Endothelial cell of umbilical vein (primary cell): ENCODE measurements around the gene C14orf180. TPM values are rescaled to one million over a fixed set of nuclear protein-coding genes. Genes with fewer than 3 reads are reported as not detected.

Source experiments
- BruUV-seq: library from RNA; stranded (reverse); fragments of 400-500 nt; replicated peaks from 2 replicates; lab custom pipeline; 2021; lab: Mats Ljungman, UMichigan
- CTCF ChIA-PET: fragments of 300-600, 350-600 bp; sonication (Branson Sonifier 250); formaldehyde crosslinking; loops from one replicate; lab custom pipeline; 2021; ENCODE audit warnings: antibody characterized with exemption, inconsistent platforms; lab: Charles Lee
- POLR2A ChIA-PET: fragments of 300-600, 350-600 bp; sonication (Branson Sonifier 250); formaldehyde crosslinking; loops from one replicate; lab custom pipeline; 2021; ENCODE audit warnings: antibody characterized with exemption, inconsistent platforms; lab: Charles Lee
- DNase-seq: peaks from one replicate; pipeline ENCODE4 v3.0.0-alpha.2; 2011; ENCODE audit warnings: low read depth, low spot score
- FAIRE-seq: peaks from 2 replicates; lab custom pipeline; 2011; peaks lifted over from hg19 to GRCh38; lab: Jason Lieb, UNC
- H2AFZ ChIP-seq: 2 replicates; pipeline ENCODE4 v1.6.0; 2012; ENCODE audit warnings: low read depth, low read length, control low read depth, inconsistent platforms
- H3K27ac ChIP-seq: 2 replicates; pipeline ENCODE4 v1.5.1; 2011; ENCODE audit warnings: low read depth, mild to moderate bottlenecking, control low read depth, low read length, moderate library complexity; ENCODE audit not compliant: insufficient read depth
- H3K27me3 ChIP-seq, 2 experiments: 2 replicates each; pipeline versions ENCODE4 v1.6.0 to v1.6.1; 2011; ENCODE audit warnings: low read length in 2 of 2, mixed read lengths in 1 of 2; ENCODE audit not compliant: control insufficient read depth in 2 of 2, insufficient read depth in 2 of 2
- H3K36me3 ChIP-seq, 2 experiments: 2 replicates in 1 of 2; 3 replicates in 1 of 2; pipeline ENCODE4 v1.5.1; 2011; ENCODE audit warnings: low read length in 2 of 2, mild to moderate bottlenecking in 1 of 2, moderate library complexity in 1 of 2; ENCODE audit not compliant: control insufficient read depth in 2 of 2, insufficient read depth in 2 of 2; ENCODE audit errors: extremely low read depth in 1 of 2
- H3K4me1 ChIP-seq: 3 replicates; pipeline ENCODE4 v1.5.1; 2011; ENCODE audit warnings: mild to moderate bottlenecking, low read length; ENCODE audit not compliant: control insufficient read depth, insufficient read depth; ENCODE audit errors: extremely low read depth
- H3K4me2 ChIP-seq: 2 replicates; pipeline ENCODE4 v1.6.1; 2011; ENCODE audit warnings: low read length, control low read depth, mixed read lengths; ENCODE audit not compliant: insufficient read depth
- H3K4me3 ChIP-seq, 3 experiments: fragments of 200-600 bp in 1 of 3; sonication (generic), shearing (Covaris generic) in 1 of 3; replicated peaks in 1 of 3; 2 replicates each; pipeline ENCODE4 v1.5.1; 2011 to 2016; ENCODE audit warnings: control low read depth in 3 of 3, low read length in 3 of 3, mild to moderate bottlenecking in 2 of 3, inconsistent platforms in 1 of 3, low read depth in 1 of 3, moderate library complexity in 1 of 3; ENCODE audit not compliant: insufficient read depth in 1 of 3
- H3K79me2 ChIP-seq: 2 replicates; pipeline ENCODE4 v1.6.0; 2012; ENCODE audit warnings: low read length, inconsistent platforms; ENCODE audit not compliant: control insufficient read depth, insufficient read depth
- H3K9ac ChIP-seq: replicated peaks from 2 replicates; pipeline ENCODE3; 2011; ENCODE audit warnings: low read length, control low read depth; ENCODE audit not compliant: insufficient read depth; ENCODE audit errors: extremely low read depth
- H3K9me1 ChIP-seq: replicated peaks from 3 replicates; pipeline ENCODE4 v1.6.0; 2011; ENCODE audit warnings: mild to moderate bottlenecking, low read length; ENCODE audit not compliant: control insufficient read depth, insufficient read depth; ENCODE audit errors: extremely low read depth
- H3K9me3 ChIP-seq: replicated peaks from 2 replicates; pipeline ENCODE4 v1.5.1; 2012; ENCODE audit warnings: low read length, inconsistent platforms; ENCODE audit not compliant: control insufficient read depth, insufficient read depth
- H4K20me1 ChIP-seq: replicated peaks from 2 replicates; pipeline ENCODE3; 2011; ENCODE audit warnings: mild to moderate bottlenecking, low read length; ENCODE audit not compliant: control insufficient read depth, insufficient read depth; ENCODE audit errors: extremely low read depth
- CTCF ChIP-seq, 2 donors: IDR thresholded peaks; 1 replicate in 1 of 2; 2 replicates in 1 of 2; pipeline ENCODE4 v1.5.1; 2011; ENCODE audit warnings: low read length in 2 of 2, mild to moderate bottlenecking in 2 of 2, moderate library complexity in 2 of 2, control low read depth in 1 of 2, inconsistent platforms in 1 of 2, low read depth in 1 of 2; ENCODE audit not compliant: insufficient read depth in 1 of 2; ENCODE audit errors: extremely low read depth in 1 of 2
- EZH2 ChIP-seq: IDR thresholded peaks from 2 replicates; pipeline ENCODE4 v1.6.1; 2012; ENCODE audit warnings: borderline replicate concordance, low read depth, mild to moderate bottlenecking, moderate library complexity, low read length, inconsistent platforms; ENCODE audit not compliant: severe bottlenecking
- FOS ChIP-seq: IDR thresholded peaks from 2 replicates; pipeline ENCODE4 v1.6.1; 2011; ENCODE audit warnings: mild to moderate bottlenecking, low read length, moderate library complexity, borderline replicate concordance; ENCODE audit not compliant: insufficient read depth
- GATA2 ChIP-seq: IDR thresholded peaks from 2 replicates; pipeline ENCODE4 v1.7.0; 2011; ENCODE audit warnings: low read depth, mild to moderate bottlenecking, moderate library complexity, mixed read lengths, low read length; ENCODE audit not compliant: insufficient read length, insufficient read depth
- JUN ChIP-seq: IDR thresholded peaks from 2 replicates; pipeline ENCODE4 v1.6.1; 2011; ENCODE audit warnings: borderline replicate concordance, low read depth; ENCODE audit not compliant: insufficient read length, insufficient read depth
- MAX ChIP-seq: IDR thresholded peaks from 2 replicates; pipeline ENCODE4 v1.6.1; 2011; ENCODE audit not compliant: insufficient read depth, insufficient read length
- MYC ChIP-seq: IDR thresholded peaks from one replicate; pipeline ENCODE4 v1.6.1; 2011; ENCODE audit warnings: mild to moderate bottlenecking, low read depth, low read length
- POLR2A ChIP-seq: IDR thresholded peaks from 2 replicates; pipeline ENCODE4 v1.6.1; 2012; ENCODE audit warnings: low read depth, mild to moderate bottlenecking, control low read depth, low read length
- POLR2AphosphoS5 ChIP-seq: IDR thresholded peaks from 2 replicates; pipeline ENCODE4 v1.6.1; 2012; ENCODE audit warnings: low read depth, mild to moderate bottlenecking, control low read depth, low read length, moderate library complexity; ENCODE audit not compliant: insufficient read depth
- dilution Hi-C: fragments of 300-500 bp; cut with MboI; formaldehyde crosslinking; loops from one replicate; pipeline ENCODE4 v1.15.0; 2019; ENCODE audit warnings: low sequenced_read_pairs; ENCODE audit not compliant: extremely low pct_ligation_motif_present
- intact Hi-C: fragments of 100-400 bp; cut with micrococcal nuclease; formaldehyde crosslinking; loops from one replicate; pipeline ENCODE4 v1.10.0; 2022
- polyA plus RNA-seq, 4 experiments: library from polyadenylated mRNA; depleted of rRNA in 3 of 4; stranded (reverse) in 3 of 4; unstranded in 1 of 4; fragments of >200 nt; gene quantifications; 2 replicates each; pipeline versions ENCODE4 v1.2.1 to v1.2.3, GENCODE V29; 2011 to 2012; ENCODE audit warnings: missing spikeins in 1 of 4
- total RNA-seq: library from RNA; stranded (reverse); gene quantifications from 2 replicates; pipeline ENCODE4 v1.2.3, GENCODE V29; 2021

C14orf180 gene
- total and polyA plus RNA-seq, 2 donors (not counting 3 experiments of a cell fraction or from before 2014, with no cell fraction given), result not detected

GRCh38 chr14:104591031-104591430, 11.5 kb downstream of the C14orf180 start:
- H3K36me3 ChIP-seq, result no peaks in the 10 kb centered on the region
- no peak for FAIRE-seq
- no peak for DNase-seq
- dilution Hi-C loops (no loop called here), intact Hi-C loops (no loop called here)
- no peaks in the 10 kb centered on the region for H4K20me1 ChIP-seq
- ChIA-PET CTCF (no interaction called here), POLR2A (no interaction called here)
- H3K9me1 ChIP-seq, result no peaks in the 10 kb centered on the region
- H3K79me2 ChIP-seq, result no peaks in the 10 kb centered on the region
- no peak overlapping the region for H3K27ac ChIP-seq
- no peaks in the 10 kb centered on the region for H3K4me1 ChIP-seq
- H3K9ac ChIP-seq, result no peak overlapping the region
- no peaks in the 10 kb centered on the region for H3K9me3 ChIP-seq
- TF ChIP-seq MAX (no peak), CTCF (IDR thresholded peaks at IDR 0.05; ENCODE audit: extremely low read depth in 1 of 2, insufficient read depth in 1 of 2, low read depth in 1 of 2, low read length in 2 of 2) (no peak), FOS (no peak), MYC (no peak), POLR2AphosphoS5 (no peak), EZH2 (no peak), POLR2A (no peak), JUN (no peak), GATA2 (no peak)
- H3K4me2 ChIP-seq, result no peak overlapping the region
- no peak overlapping the region for H3K4me3 ChIP-seq
- BruUV-seq, result no TSS peak
- no peaks in the 10 kb centered on the region for H3K27me3 ChIP-seq
- H2AFZ ChIP-seq, result no peak overlapping the region
